Mesendoderm (in vitro differentiated cells): ENCODE results near the gene AKR1E2.

Experiments used
- DNase-seq: peaks from one replicate; pipeline ENCODE4 v3.0.0; 2013
- H2AK5ac ChIP-seq: 2 replicates; pipeline ENCODE4 v1.6.1; 2013; ENCODE audit warnings: low read length, inconsistent platforms
- H2BK120ac ChIP-seq: 2 replicates; pipeline ENCODE4 v1.6.1; 2013; ENCODE audit warnings: low read depth, mild to moderate bottlenecking, low read length, moderate library complexity, mixed read lengths
- H2BK15ac ChIP-seq: replicated peaks from 2 replicates; pipeline ENCODE4 v1.6.1; 2013; ENCODE audit warnings: low read depth, mild to moderate bottlenecking, moderate library complexity
- H2BK5ac ChIP-seq: 2 replicates; pipeline ENCODE4 v1.6.1; 2013; ENCODE audit warnings: low read length, inconsistent platforms
- H3K18ac ChIP-seq: 2 replicates; pipeline ENCODE4 v1.6.1; 2013; ENCODE audit warnings: mild to moderate bottlenecking, low read length, mixed read lengths
- H3K23ac ChIP-seq: one replicate; pipeline ENCODE4 v1.6.1; 2013; ENCODE audit warnings: low read length
- H3K27ac ChIP-seq: 2 replicates; pipeline ENCODE4 v1.5.1; 2013; ENCODE audit warnings: low read depth, mild to moderate bottlenecking, inconsistent platforms, low read length, moderate library complexity
- H3K27me3 ChIP-seq: 2 replicates; pipeline ENCODE4 v1.6.1; 2013; ENCODE audit warnings: low read length, control low read depth, mild to moderate bottlenecking, inconsistent platforms; ENCODE audit not compliant: insufficient read depth, poor library complexity
- H3K36me3 ChIP-seq: 2 replicates; pipeline ENCODE4 v1.6.1; 2013; ENCODE audit warnings: low read length, inconsistent platforms; ENCODE audit not compliant: control insufficient read depth, insufficient read depth
- H3K4ac ChIP-seq: one replicate; pipeline ENCODE4 v1.6.1; 2013; ENCODE audit warnings: low read depth, mild to moderate bottlenecking, low read length, moderate library complexity
- H3K4me1 ChIP-seq: 2 replicates; pipeline ENCODE4 v1.6.1; 2013; ENCODE audit warnings: low read depth, low read length, inconsistent platforms; ENCODE audit not compliant: control insufficient read depth
- H3K4me2 ChIP-seq: 2 replicates; pipeline ENCODE4 v1.6.1; 2013; ENCODE audit warnings: low read length
- H3K4me3 ChIP-seq: 2 replicates; pipeline ENCODE4 v1.5.1; 2013; ENCODE audit warnings: mild to moderate bottlenecking, low read length
- H3K56ac ChIP-seq: one replicate; pipeline ENCODE4 v1.6.1; 2013; ENCODE audit warnings: low read length
- H3K79me1 ChIP-seq: 2 replicates; pipeline ENCODE4 v1.6.1; 2013; ENCODE audit warnings: low read length, inconsistent platforms
- H3K79me2 ChIP-seq: 2 replicates; pipeline ENCODE4 v1.6.1; 2013; ENCODE audit warnings: mild to moderate bottlenecking, low read length; ENCODE audit not compliant: control insufficient read depth, insufficient read depth
- H3K9ac ChIP-seq: 2 replicates; pipeline ENCODE4 v1.6.1; 2013; ENCODE audit warnings: low read length, inconsistent platforms
- H4K5ac ChIP-seq: one replicate; pipeline ENCODE4 v1.6.1; 2013; ENCODE audit warnings: low read length
- H4K8ac ChIP-seq: one replicate; pipeline ENCODE4 v1.6.1; 2013; ENCODE audit warnings: low read depth, mild to moderate bottlenecking, control low read depth, low read length, moderate library complexity
- WGBS: extraction: QIAGEN DNeasy Blood & Tissue Kit; methylation state at CpG from one replicate; pipeline ENCODE4 v1.1.7; 2013; ENCODE audit warnings: low lambda C conversion rate, missing lambda C conversion rate; ENCODE audit not compliant: insufficient coverage; ENCODE audit errors: extremely low coverage; 5-methylcytosine and 5-hydroxymethylcytosine counted together

AKR1E2 gene

DNA sequence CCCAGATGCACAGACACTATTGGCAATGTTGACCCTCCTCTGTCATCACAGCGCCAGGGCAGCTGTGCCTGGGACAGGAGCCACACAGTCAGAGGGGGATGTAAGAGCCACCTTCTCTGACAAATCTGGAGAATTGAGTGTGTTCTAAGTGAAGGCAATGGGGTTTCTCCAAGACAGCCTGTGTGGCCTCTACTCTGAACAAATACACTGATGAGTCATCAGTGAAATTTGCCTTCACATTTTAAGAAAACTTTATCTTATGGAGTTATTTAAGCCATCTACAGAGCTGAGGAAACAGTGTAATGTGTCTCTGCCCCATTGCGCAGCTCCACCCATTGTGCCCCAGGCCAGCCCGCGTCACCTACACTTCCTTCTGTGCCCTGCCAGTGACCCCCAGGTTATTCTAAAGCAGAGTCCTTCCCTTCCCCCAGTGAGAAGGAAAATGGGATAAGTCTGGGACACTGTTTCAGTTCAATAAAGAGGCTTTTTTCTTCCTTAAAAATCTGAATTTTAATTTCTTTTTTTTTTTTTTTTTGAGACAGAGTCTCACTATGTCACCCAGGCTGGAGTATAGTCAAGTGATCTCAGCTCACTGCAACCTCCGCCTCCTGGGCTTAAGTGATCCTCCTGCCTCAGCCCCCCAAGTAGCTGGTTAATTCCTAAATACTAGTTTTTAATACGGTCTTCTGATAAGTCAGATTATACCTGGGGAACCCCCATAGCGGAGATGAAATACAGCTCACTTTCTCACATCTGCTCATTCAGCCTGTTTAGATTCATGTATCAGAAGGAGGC, 21.8 kb downstream of the AKR1E2 start:
- no peak overlapping the region for H3K4ac ChIP-seq

DNA sequence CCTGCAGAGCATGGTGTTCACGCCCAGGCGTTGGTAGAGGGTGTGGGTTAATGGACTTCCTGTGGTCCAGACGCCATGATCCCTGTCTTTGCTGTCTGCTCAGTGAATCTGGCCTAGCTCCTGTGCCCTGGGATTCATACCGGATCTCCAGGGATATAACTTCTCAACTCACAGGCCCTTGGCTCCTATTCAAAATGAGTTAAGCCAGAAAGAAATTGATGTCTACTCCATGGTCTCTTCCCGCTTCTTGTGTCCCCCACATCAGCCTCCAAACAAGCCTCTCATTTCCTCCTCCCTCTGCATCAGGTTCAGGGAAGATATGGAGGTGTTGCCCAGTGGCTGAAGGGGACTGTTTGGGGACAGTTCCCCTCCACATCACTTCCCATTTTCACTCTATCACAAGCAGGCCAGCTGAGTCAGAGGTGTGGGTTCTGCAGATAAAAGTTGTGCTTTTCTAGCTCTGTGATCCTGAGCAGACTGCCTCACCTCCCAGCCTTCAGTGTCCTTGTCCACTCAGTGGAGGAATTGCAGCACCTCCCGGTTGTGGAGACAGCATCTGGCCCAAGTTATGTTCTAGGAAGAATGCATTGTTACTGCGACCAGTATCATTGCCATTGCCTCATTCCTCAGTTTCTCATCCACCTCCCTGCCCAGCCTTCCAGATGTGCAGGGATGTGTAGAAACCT, 22.5 kb downstream of the AKR1E2 start:
- no peak overlapping the region for H3K9ac ChIP-seq
- H3K56ac ChIP-seq: peak overlapping the region; percentile 42
- no peak overlapping the region for H2BK5ac ChIP-seq
- no peak overlapping the region for H3K4me3 ChIP-seq
- H3K23ac ChIP-seq: no peak overlapping the region
- no peak overlapping the region for H4K8ac ChIP-seq
- no peak for DNase-seq
- H3K36me3 ChIP-seq: no peaks in the 10 kb centered on the region
- no peak overlapping the region for H2BK120ac ChIP-seq
- H2AK5ac ChIP-seq: no peak overlapping the region
- WGBS: no CpG with 5 or more reads among the region's 7 CpGs
- H3K79me2 ChIP-seq: no peaks in the 10 kb centered on the region
- H3K4me1 ChIP-seq: peaks cover 3% of the 10 kb centered on the region
- H3K27ac ChIP-seq: no peak overlapping the region
- no peak overlapping the region for H3K18ac ChIP-seq
- H3K4ac ChIP-seq: no peak overlapping the region
- no peak overlapping the region for H2BK15ac ChIP-seq
- no peaks in the 10 kb centered on the region for H3K27me3 ChIP-seq
- H3K79me1 ChIP-seq: no peaks in the 10 kb centered on the region
- H3K4me2 ChIP-seq: no peak overlapping the region
- H4K5ac ChIP-seq: no peak overlapping the region

More for the DNA sequence above, 21.8 kb downstream of the AKR1E2 start:
- no peak overlapping the region for H3K27ac ChIP-seq
- H4K8ac ChIP-seq: no peak overlapping the region
- no peak overlapping the region for H3K56ac ChIP-seq
- H3K36me3 ChIP-seq: no peaks in the 10 kb centered on the region
- WGBS: no CpG with 5 or more reads among the region's 7 CpGs
- H3K79me1 ChIP-seq: no peaks in the 10 kb centered on the region
- peak; percentile 14 for DNase-seq
- H2BK5ac ChIP-seq: no peak overlapping the region
- no peak overlapping the region for H3K4me2 ChIP-seq
- H3K23ac ChIP-seq: no peak overlapping the region
- H2BK120ac ChIP-seq: no peak overlapping the region
- H3K4me3 ChIP-seq: no peak overlapping the region
- H3K27me3 ChIP-seq: no peaks in the 10 kb centered on the region
- no peak overlapping the region for H2BK15ac ChIP-seq
- no peak overlapping the region for H3K18ac ChIP-seq
- no peak overlapping the region for H4K5ac ChIP-seq
- H2AK5ac ChIP-seq: no peak overlapping the region
- no peak overlapping the region for H3K9ac ChIP-seq
- peaks cover 3% of the 10 kb centered on the region for H3K4me1 ChIP-seq
- H3K79me2 ChIP-seq: no peaks in the 10 kb centered on the region

DNA sequence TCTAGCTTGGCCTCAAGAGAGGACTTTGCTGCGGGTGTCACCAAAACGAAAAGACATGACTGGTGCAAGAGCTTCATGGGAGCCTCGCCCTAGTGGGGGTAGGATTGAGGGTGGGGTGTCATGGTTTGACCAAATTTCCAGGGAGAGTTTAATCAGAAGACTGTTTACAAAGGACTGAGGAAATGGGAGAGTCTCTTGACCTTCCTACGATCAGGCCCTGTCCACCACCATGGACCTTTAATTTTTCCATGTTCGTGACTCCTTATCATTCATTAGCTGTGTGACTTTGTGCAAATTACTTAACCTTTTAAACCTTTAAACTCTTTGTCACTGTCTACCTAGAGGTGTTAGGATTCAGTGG, 23.0 kb downstream of the AKR1E2 start:
- Histone ChIP-seq H3K18ac (no peak overlapping the region), H3K23ac (no peak overlapping the region), H2BK5ac (no peak overlapping the region), H2BK120ac (no peak overlapping the region), H4K8ac (no peak overlapping the region), H3K79me2 (no peaks in the 10 kb centered on the region), H2BK15ac (no peak overlapping the region), H3K27ac (no peak overlapping the region), H3K4ac (no peak overlapping the region), H3K36me3 (no peaks in the 10 kb centered on the region), H4K5ac (no peak overlapping the region), H2AK5ac (no peak overlapping the region), H3K4me3 (no peak overlapping the region), H3K4me2 (no peak overlapping the region), H3K79me1 (no peaks in the 10 kb centered on the region), H3K27me3 (no peaks in the 10 kb centered on the region), H3K9ac (no peak overlapping the region), H3K56ac (no peak overlapping the region), H3K4me1 (peaks cover 3% of the 10 kb centered on the region)
- DNase-seq: no peak
- no CpG with 5 or more reads among the region's 5 CpGs for WGBS

DNA sequence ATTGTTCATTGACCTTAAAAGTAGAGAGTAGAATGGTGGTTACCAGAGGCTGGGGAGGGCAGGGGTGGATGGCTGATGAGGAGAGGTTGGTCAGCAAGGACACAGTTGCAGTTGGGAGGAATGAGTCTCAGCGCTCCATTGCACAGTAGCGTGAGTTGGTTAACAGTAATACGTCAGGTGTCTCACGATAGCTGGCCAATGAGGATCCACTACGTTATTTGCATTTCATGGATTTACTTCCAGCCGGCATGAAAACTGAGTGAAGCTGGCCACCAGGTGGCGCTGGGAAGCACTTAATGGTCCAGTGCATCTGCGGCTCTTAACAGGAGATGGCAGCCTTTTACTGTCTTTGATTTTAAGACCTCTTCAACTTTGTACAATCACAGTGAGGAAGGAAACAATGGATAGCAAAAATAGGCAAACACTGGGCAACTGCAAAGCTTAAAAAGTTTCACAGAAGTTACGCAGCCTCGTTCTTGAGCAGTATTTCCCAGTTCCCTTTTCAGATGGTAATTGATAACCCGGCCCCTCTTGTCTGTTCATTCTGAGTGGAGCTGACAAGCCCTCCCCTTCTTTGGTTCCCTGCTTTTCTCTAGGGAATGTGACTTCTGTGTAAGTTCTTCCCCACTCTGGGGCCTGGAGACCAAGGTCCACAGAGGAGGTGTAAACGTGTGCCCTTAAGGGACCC, 23.7 kb downstream of the AKR1E2 start:
- Histone ChIP-seq H4K5ac (peak overlapping the region; percentile 44), H3K23ac (no peak overlapping the region), H3K79me1 (no peaks in the 10 kb centered on the region), H4K8ac (no peak overlapping the region), H3K27me3 (no peaks in the 10 kb centered on the region), H2BK120ac (no peak overlapping the region), H2BK15ac (no peak overlapping the region), H2BK5ac (no peak overlapping the region), H3K79me2 (no peaks in the 10 kb centered on the region), H3K18ac (no peak overlapping the region), H2AK5ac (no peak overlapping the region), H3K27ac (no peak overlapping the region), H3K36me3 (no peaks in the 10 kb centered on the region), H3K4me3 (no peak overlapping the region), H3K9ac (peak overlapping the region; percentile 19), H3K4ac (no peak overlapping the region), H3K4me2 (peak overlapping the region; percentile 12), H3K56ac (peak overlapping the region; percentile 58), H3K4me1 (peaks cover 3% of the 10 kb centered on the region)
- DNase-seq: peak; percentile 94
- no CpG with 5 or more reads among the region's 12 CpGs for WGBS

DNA sequence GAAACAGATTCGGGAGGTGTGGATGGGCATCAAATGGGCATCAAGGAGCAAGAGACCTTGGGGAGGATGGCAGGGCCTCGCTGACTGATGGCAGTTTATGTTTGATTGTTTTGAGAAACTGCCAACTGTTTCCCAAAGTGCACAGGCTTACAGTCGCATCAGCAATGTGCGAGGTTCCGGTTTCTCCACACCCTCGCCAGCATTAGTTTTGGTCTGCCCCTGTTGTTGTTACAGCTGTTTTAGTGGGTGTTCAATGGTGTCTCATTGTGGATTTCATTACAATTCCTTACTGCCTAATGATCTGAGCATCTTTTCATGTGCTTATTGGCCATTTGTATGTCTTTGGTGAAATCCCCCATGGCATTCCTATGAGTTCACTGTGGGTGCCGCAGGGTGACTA, 24.4 kb downstream of the AKR1E2 start:
- Histone ChIP-seq H3K4me3 (no peak overlapping the region), H3K79me1 (no peaks in the 10 kb centered on the region), H3K18ac (no peak overlapping the region), H3K4ac (no peak overlapping the region), H3K27ac (no peak overlapping the region), H3K23ac (no peak overlapping the region), H2BK5ac (no peak overlapping the region), H3K36me3 (no peaks in the 10 kb centered on the region), H3K27me3 (no peaks in the 10 kb centered on the region), H2AK5ac (no peak overlapping the region), H2BK120ac (no peak overlapping the region), H4K8ac (no peak overlapping the region), H3K4me1 (peaks cover 3% of the 10 kb centered on the region), H4K5ac (peak overlapping the region; percentile 44), H3K4me2 (no peak overlapping the region), H3K9ac (no peak overlapping the region), H2BK15ac (no peak overlapping the region), H3K56ac (no peak overlapping the region), H3K79me2 (no peaks in the 10 kb centered on the region)
- WGBS: no CpG with 5 or more reads among the region's 7 CpGs
- no peak for DNase-seq
